ENCODE results near the gene MAD1L1.
"Not testable (repeated sequence)": the region's sequence is repeated elsewhere in the genome, so short reads cannot be mapped to it uniquely, and the experiment has no call there.

MAD1L1 gene

GRCh38 chr7:1977059-1977875 is 255.5 kb downstream of the MAD1L1 start:
- FAIRE-seq: no peak

- FAIRE-seq: not testable (repeated sequence)
Measured at GRCh38 chr7:1976521-1976920, 256.2 kb downstream of the MAD1L1 start.

GRCh38 chr7:1975581-1975980 is 257.2 kb downstream of the MAD1L1 start:
- FAIRE-seq: no peak

GRCh38 chr7:1975179-1975578 is 257.6 kb downstream of the MAD1L1 start:
- FAIRE-seq: no peak

- no peak for FAIRE-seq
Measured at GRCh38 chr7:1974290-1975101, 258.2 kb downstream of the MAD1L1 start.

- FAIRE-seq: no peak
Measured at GRCh38 chr7:1973321-1974251, 259.2 kb downstream of the MAD1L1 start.

- no peak for FAIRE-seq
Measured at GRCh38 chr7:1972744-1973143, 260.0 kb downstream of the MAD1L1 start.

GRCh38 chr7:1971946-1972654 is 260.6 kb downstream of the MAD1L1 start:
- FAIRE-seq: no peak

- FAIRE-seq: no peak
Measured at GRCh38 chr7:1970895-1971294, 261.9 kb downstream of the MAD1L1 start.

- FAIRE-seq: not testable (repeated sequence)
Measured at GRCh38 chr7:1970285-1970660, 262.5 kb downstream of the MAD1L1 start.

GRCh38 chr7:1969459-1970284 is 263.1 kb downstream of the MAD1L1 start:
- no peak for FAIRE-seq

- no peak for FAIRE-seq
Measured at GRCh38 chr7:1968397-1969111, 264.2 kb downstream of the MAD1L1 start.

- no peak for FAIRE-seq
Measured at GRCh38 chr7:1967512-1968396, 265.0 kb downstream of the MAD1L1 start.

- FAIRE-seq: no peak
Measured at GRCh38 chr7:1966631-1967200, 266.0 kb downstream of the MAD1L1 start.

- no peak for FAIRE-seq
Measured at GRCh38 chr7:1965579-1966294, 267.0 kb downstream of the MAD1L1 start.

GRCh38 chr7:1964913-1965578 is 267.7 kb downstream of the MAD1L1 start:
- FAIRE-seq: no peak

GRCh38 chr7:1964211-1964912 is 268.4 kb downstream of the MAD1L1 start:
- FAIRE-seq: no peak

Measured in G401.6 (cell line).